Neuronal stem cell (in vitro differentiated cells): ENCODE results near the gene OR14A16.

Experiments used
- DNase-seq: peaks from one replicate; pipeline ENCODE4 v3.0.0-alpha.2; 2013; ENCODE audit warnings: low spot score
- H2AFZ ChIP-seq: one replicate; pipeline ENCODE4 v1.6.1; 2013; ENCODE audit warnings: mild to moderate bottlenecking, low read length, inconsistent platforms
- H2AK5ac ChIP-seq: 2 replicates; pipeline ENCODE4 v1.6.1; 2013; ENCODE audit warnings: low read depth, mild to moderate bottlenecking, inconsistent platforms, low read length, moderate library complexity, mixed read lengths
- H2BK120ac ChIP-seq: 2 replicates; pipeline ENCODE4 v1.6.1; 2013; ENCODE audit warnings: low read depth, mild to moderate bottlenecking, inconsistent platforms, low read length, moderate library complexity, mixed read lengths
- H2BK12ac ChIP-seq: one replicate; pipeline ENCODE4 v1.6.1; 2013; ENCODE audit warnings: low read length, inconsistent platforms
- H2BK15ac ChIP-seq: 2 replicates; pipeline ENCODE4 v1.6.1; 2013; ENCODE audit warnings: mild to moderate bottlenecking, low read length, inconsistent platforms, mixed read lengths
- H2BK5ac ChIP-seq: one replicate; pipeline ENCODE4 v1.6.1; 2013; ENCODE audit warnings: inconsistent platforms, mild to moderate bottlenecking, low read length, moderate library complexity
- H3K14ac ChIP-seq: one replicate; pipeline ENCODE4 v1.6.1; 2013; ENCODE audit warnings: low read length, inconsistent platforms
- H3K18ac ChIP-seq: 2 replicates; pipeline ENCODE4 v1.6.1; 2013; ENCODE audit warnings: low read length, inconsistent platforms
- H3K23ac ChIP-seq: 2 replicates; pipeline ENCODE4 v1.6.1; 2013; ENCODE audit warnings: low read depth, mild to moderate bottlenecking, mixed read lengths, low read length, inconsistent platforms; ENCODE audit not compliant: poor library complexity
- H3K27ac ChIP-seq: replicated peaks from 3 replicates; pipeline ENCODE4 v1.5.1; 2013; ENCODE audit warnings: low read length, inconsistent platforms
- H3K27me3 ChIP-seq, 3 experiments: 2 replicates each; pipeline ENCODE4 v1.6.1; 2013; ENCODE audit warnings: low read length in 3 of 3, mild to moderate bottlenecking in 2 of 3, inconsistent platforms in 1 of 3, low read depth in 1 of 3, mixed read lengths in 1 of 3, moderate library complexity in 1 of 3; ENCODE audit not compliant: control insufficient read depth in 3 of 3, insufficient read depth in 3 of 3
- H3K36me3 ChIP-seq, 2 donors: replicated peaks in 1 of 2; 2 replicates each; pipeline ENCODE4 v1.6.1; 2013; ENCODE audit warnings: low read length in 2 of 2; ENCODE audit not compliant: control insufficient read depth in 2 of 2, insufficient read depth in 2 of 2
- H3K4ac ChIP-seq: 2 replicates; pipeline ENCODE4 v1.6.1; 2013; ENCODE audit warnings: inconsistent platforms, mild to moderate bottlenecking, low read length, moderate library complexity
- H3K4me1 ChIP-seq, 2 donors: 1 replicate in 1 of 2; 2 replicates in 1 of 2; pipeline ENCODE4 v1.6.1; 2013; ENCODE audit warnings: low read length in 2 of 2, low read depth in 1 of 2; ENCODE audit not compliant: control insufficient read depth in 2 of 2, insufficient read depth in 1 of 2
- H3K4me2 ChIP-seq: one replicate; pipeline ENCODE4 v1.6.1; 2013; ENCODE audit warnings: mild to moderate bottlenecking, low read length, inconsistent platforms; ENCODE audit not compliant: insufficient read depth, poor library complexity, severe bottlenecking
- H3K4me3 ChIP-seq, 2 donors: 2 replicates each; pipeline ENCODE4 v1.5.1; 2013; ENCODE audit warnings: low read length in 2 of 2, mild to moderate bottlenecking in 2 of 2, inconsistent platforms in 1 of 2, moderate library complexity in 1 of 2
- H3K79me1 ChIP-seq: one replicate; pipeline ENCODE4 v1.6.1; 2013; ENCODE audit warnings: low read depth, mild to moderate bottlenecking, inconsistent platforms, low read length, moderate library complexity
- H3K9ac ChIP-seq: one replicate; pipeline ENCODE4 v1.6.1; 2013; ENCODE audit warnings: mild to moderate bottlenecking, low read depth, low read length, inconsistent platforms; ENCODE audit not compliant: poor library complexity
- H3K9me3 ChIP-seq, 2 donors: replicated peaks in 1 of 2; 2 replicates each; pipeline versions ENCODE3 to v1.6.1; 2013; ENCODE audit warnings: low read length in 2 of 2, mild to moderate bottlenecking in 2 of 2, inconsistent platforms in 1 of 2, low read depth in 1 of 2, mixed read lengths in 1 of 2, moderate library complexity in 1 of 2; ENCODE audit not compliant: control insufficient read depth in 2 of 2, insufficient read depth in 1 of 2
- H4K8ac ChIP-seq: one replicate; pipeline ENCODE4 v1.6.1; 2013; ENCODE audit warnings: low read depth, mild to moderate bottlenecking, inconsistent platforms, low read length, moderate library complexity
- H4K91ac ChIP-seq: one replicate; pipeline ENCODE4 v1.6.1; 2013; ENCODE audit warnings: low read length, low read depth, mild to moderate bottlenecking, inconsistent platforms; ENCODE audit not compliant: poor library complexity
- WGBS, 2 donors: extraction: QIAGEN DNeasy Blood & Tissue Kit; methylation state at CpG; one replicate each; pipeline ENCODE4 v1.1.7; 2013; ENCODE audit warnings: missing lambda C conversion rate in 2 of 2, mixed read lengths in 1 of 2; ENCODE audit not compliant: insufficient read length in 2 of 2, insufficient replicate concordance in 1 of 2; ENCODE audit errors: extremely low coverage in 2 of 2; 5-methylcytosine and 5-hydroxymethylcytosine counted together

OR14A16 gene

GRCh38 chr1:247854899-247855545, 31.1 kb upstream of the OR14A16 start:
- Histone ChIP-seq H3K36me3 (no peaks in the 10 kb centered on the region), H3K4ac (no peak overlapping the region), H3K27me3 (peaks cover 0 to 8% (median 0%) of the 10 kb centered on the region in 3 experiments), H2BK5ac (no peak overlapping the region), H3K4me3 (no peak overlapping the region), H3K23ac (no peak overlapping the region), H2BK120ac (no peak overlapping the region), H3K4me2 (no peak overlapping the region), H2BK12ac (no peak overlapping the region), H3K9ac (no peak overlapping the region), H3K14ac (no peak overlapping the region), H3K27ac (no peak overlapping the region), H2AFZ (no peak overlapping the region), H4K8ac (no peak overlapping the region), H2AK5ac (no peak overlapping the region), H4K91ac (no peak overlapping the region), H3K9me3 (no peaks in the 10 kb centered on the region), H3K4me1 (no peaks in the 10 kb centered on the region), H3K79me1 (no peaks in the 10 kb centered on the region), H3K18ac (no peak overlapping the region), H2BK15ac (no peak overlapping the region)
- whole genome bisulfite sequencing, 2 donors, result no CpG with 5 or more reads among the region's 14 CpGs
- DNase-seq, result no peak

GRCh38 chr1:247849616-247850015, 25.7 kb upstream of the OR14A16 start:
- Histone ChIP-seq H3K27ac (no peak overlapping the region), H3K9ac (no peak overlapping the region), H3K4me2 (no peak overlapping the region), H2BK5ac (no peak overlapping the region), H2AK5ac (no peak overlapping the region), H3K18ac (no peak overlapping the region), H3K23ac (no peak overlapping the region), H2BK15ac (no peak overlapping the region), H3K4me3 (no peak overlapping the region), H2BK12ac (no peak overlapping the region), H3K4ac (no peak overlapping the region), H2AFZ (no peak overlapping the region), H3K9me3 (no peaks in the 10 kb centered on the region), H3K14ac (no peak overlapping the region), H3K79me1 (no peaks in the 10 kb centered on the region), H3K27me3 (no peaks in the 10 kb centered on the region), H4K8ac (no peak overlapping the region), H2BK120ac (no peak overlapping the region), H3K4me1 (no peaks in the 10 kb centered on the region), H3K36me3 (no peaks in the 10 kb centered on the region), H4K91ac (no peak overlapping the region)
- WGBS, 2 donors, result no CpG with 5 or more reads among the region's 1 CpG
- no peak for DNase-seq

GRCh38 chr1:247848346-247848745, 24.4 kb upstream of the OR14A16 start:
- no peak overlapping the region for H2AFZ ChIP-seq
- no peak overlapping the region for H3K18ac ChIP-seq
- H2BK15ac ChIP-seq, result no peak overlapping the region
- no peak overlapping the region for H2BK5ac ChIP-seq
- no peak overlapping the region for H3K4ac ChIP-seq
- no peak overlapping the region for H3K23ac ChIP-seq
- no peak overlapping the region for H3K27ac ChIP-seq
- H3K14ac ChIP-seq, result no peak overlapping the region
- no peak overlapping the region for H4K91ac ChIP-seq
- WGBS, 2 donors, result no CpG with 5 or more reads among the region's 7 CpGs
- no peaks in the 10 kb centered on the region for H3K9me3 ChIP-seq
- H2BK12ac ChIP-seq, result no peak overlapping the region
- no peaks in the 10 kb centered on the region for H3K27me3 ChIP-seq
- no peak overlapping the region for H3K4me3 ChIP-seq
- no peaks in the 10 kb centered on the region for H3K4me1 ChIP-seq
- H2BK120ac ChIP-seq, result no peak overlapping the region
- H4K8ac ChIP-seq, result no peak overlapping the region
- H3K36me3 ChIP-seq, result no peaks in the 10 kb centered on the region
- no peak for DNase-seq
- H3K9ac ChIP-seq, result no peak overlapping the region
- no peak overlapping the region for H3K4me2 ChIP-seq
- H2AK5ac ChIP-seq, result no peak overlapping the region
- H3K79me1 ChIP-seq, result no peaks in the 10 kb centered on the region

GRCh38 chr1:247845693-247846017, 21.7 kb upstream of the OR14A16 start:
- Histone ChIP-seq H3K4me1 (no peaks in the 10 kb centered on the region), H3K18ac (no peak overlapping the region)

More at GRCh38 chr1:247845693-247846017, 21.7 kb upstream of the OR14A16 start:
- DNase-seq, result no peak
- H2BK12ac ChIP-seq, result no peak overlapping the region
- H3K4ac ChIP-seq, result no peak overlapping the region
- no peaks in the 10 kb centered on the region for H3K36me3 ChIP-seq
- no peak overlapping the region for H3K9ac ChIP-seq
- H2BK15ac ChIP-seq, result no peak overlapping the region
- H2AK5ac ChIP-seq, result no peak overlapping the region
- H2BK120ac ChIP-seq, result no peak overlapping the region
- no peak overlapping the region for H4K91ac ChIP-seq
- peaks cover 0 to 2% of the 10 kb centered on the region in 2 donors for H3K9me3 ChIP-seq
- no peak overlapping the region for H3K23ac ChIP-seq
- no peak overlapping the region for H4K8ac ChIP-seq
- no peak overlapping the region for H2AFZ ChIP-seq
- no peaks in the 10 kb centered on the region for H3K79me1 ChIP-seq
- WGBS, 2 donors, result no CpG with 5 or more reads among the region's 5 CpGs
- H3K4me2 ChIP-seq, result no peak overlapping the region
- H2BK5ac ChIP-seq, result no peak overlapping the region
- no peak overlapping the region for H3K4me3 ChIP-seq
- no peak overlapping the region for H3K27ac ChIP-seq
- H3K14ac ChIP-seq, result no peak overlapping the region
- H3K27me3 ChIP-seq, result no peaks in the 10 kb centered on the region
